CD4-positive, alpha-beta T cell (primary cell): ENCODE data around the gene IL31. TPM values are rescaled to one million over a fixed set of nuclear protein-coding genes. Genes with fewer than 3 reads are reported as not detected.

Source experiments
- ATAC-seq: fragments of 200-7000 bp; cut with Tn5 transposase; one replicate; pipeline ENCODE4 v1.10.0; 2022; ENCODE audit warnings: mild to moderate bottlenecking; ENCODE audit not compliant: poor library complexity
- CTCF ChIA-PET: fragments of 350-600 bp; sonication (Branson Sonifier 250); formaldehyde crosslinking; loops from one replicate; lab custom pipeline; 2021; ENCODE audit warnings: antibody characterized with exemption, inconsistent platforms; lab: Charles Lee
- POLR2A ChIA-PET: fragments of 350-600 bp; sonication (Branson Sonifier 250); formaldehyde crosslinking; loops from one replicate; lab custom pipeline; 2021; ENCODE audit warnings: antibody characterized with exemption, inconsistent platforms; lab: Charles Lee
- DNase-seq, 14 experiments: peaks; one replicate each; pipeline ENCODE4 v3.0.0-alpha.2; 2013 to 2020; ENCODE audit warnings: mixed read lengths in 2 of 14
- H3K27ac ChIP-seq, 2 donors: one replicate each; pipeline versions ENCODE4 v1.5.1 to v1.7.0; 2013; ENCODE audit warnings: low read length in 2 of 2, low read depth in 1 of 2, mild to moderate bottlenecking in 1 of 2
- H3K27me3 ChIP-seq, 2 experiments: 1 replicate in 1 of 2; 2 replicates in 1 of 2; pipeline versions ENCODE4 v1.6.1 to v1.7.0; 2013; ENCODE audit warnings: low read length in 2 of 2, control low read depth in 1 of 2, mild to moderate bottlenecking in 1 of 2, moderate library complexity in 1 of 2; ENCODE audit not compliant: insufficient read depth in 2 of 2, control insufficient read depth in 1 of 2
- H3K36me3 ChIP-seq: one replicate; pipeline ENCODE4 v1.6.1; 2013; ENCODE audit warnings: low read length, control low read depth; ENCODE audit not compliant: insufficient read depth
- H3K4me1 ChIP-seq: one replicate; pipeline ENCODE4 v1.6.1; 2013; ENCODE audit warnings: low read length, control low read depth; ENCODE audit not compliant: insufficient read depth
- H3K4me3 ChIP-seq: one replicate; pipeline ENCODE4 v1.5.1; 2013; ENCODE audit warnings: mild to moderate bottlenecking, low read length, moderate library complexity
- H3K9me3 ChIP-seq, 2 experiments: 1 replicate in 1 of 2; 2 replicates in 1 of 2; pipeline versions ENCODE4 v1.6.1 to v1.7.0; 2013; ENCODE audit warnings: low read length in 2 of 2, mild to moderate bottlenecking in 2 of 2, control low read depth in 1 of 2, moderate library complexity in 1 of 2; ENCODE audit not compliant: control insufficient read depth in 1 of 2, insufficient read depth in 1 of 2
- H3K27ac Mint-ChIP-seq: one replicate; pipeline ENCODE4 v1.8.0; 2020; ENCODE audit warnings: mixed read lengths
- H3K27me3 Mint-ChIP-seq: one replicate; pipeline ENCODE4 v1.8.0; 2021; ENCODE audit warnings: mixed read lengths
- H3K36me3 Mint-ChIP-seq: one replicate; pipeline ENCODE4 v1.8.0; 2021; ENCODE audit warnings: low read depth, mixed read lengths
- H3K4me1 Mint-ChIP-seq: one replicate; pipeline ENCODE4 v1.8.0; 2021; ENCODE audit warnings: low read depth, mixed read lengths
- H3K4me3 Mint-ChIP-seq: one replicate; pipeline ENCODE4 v1.8.0; 2020; ENCODE audit warnings: mild to moderate bottlenecking, mixed read lengths
- H3K9me3 Mint-ChIP-seq: one replicate; pipeline ENCODE4 v1.8.0; 2020; ENCODE audit warnings: mixed read lengths
- CTCF ChIP-seq: fragments of 200-600 bp; IDR thresholded peaks from one replicate; pipeline ENCODE4 v1.8.0; 2022; ENCODE audit warnings: antibody characterized with exemption, mild to moderate bottlenecking
- intact Hi-C, 2 experiments: fragments of 100-400 bp; cut with DNase I in 1 of 2; cut with micrococcal nuclease in 1 of 2; formaldehyde crosslinking; loops; one replicate each; pipeline versions ENCODE4 v1.15.1 to v1.9.0; 2023 to 2025; cut with DNase I, micrococcal nuclease
- total RNA-seq, 174 experiments: library from RNA in 2 of 174; stranded (reverse) in 2 of 174; gene quantifications; one replicate each; pipeline ENCODE4 v1.2.3 and lab custom pipeline; 2021 to 2026

IL31 gene
- total RNA-seq, 2 experiments from 2014 or later, result not detected

DNA sequence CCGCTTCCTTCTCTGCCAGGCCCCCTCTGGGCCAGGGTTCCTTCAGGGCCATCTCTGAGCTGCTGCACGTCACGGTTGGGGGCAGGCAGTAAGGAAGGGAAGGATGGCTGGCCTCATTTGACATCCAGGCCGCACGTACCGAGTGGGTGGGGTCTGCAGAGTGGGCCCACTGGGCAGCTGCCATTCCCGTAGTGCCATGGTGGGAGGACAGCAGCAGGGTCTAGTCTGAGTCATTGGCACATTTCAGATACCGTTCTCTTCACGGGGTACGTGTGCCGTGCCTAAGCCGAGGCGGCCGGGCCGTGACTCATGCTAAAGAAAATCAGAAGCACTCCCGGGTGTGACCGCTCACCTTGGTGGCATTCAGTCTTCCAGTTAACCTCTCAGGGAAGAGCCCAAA, 43.9 kb downstream of the IL31 start:
- Histone ChIP-seq H3K4me3 (no peak overlapping the region), H3K36me3 (peaks cover 70% of the 10 kb centered on the region), H3K27ac (no peak overlapping the region), H3K9me3 (no peaks in the 10 kb centered on the region), H3K4me1 (no peaks in the 10 kb centered on the region), H3K27me3 (no peaks in the 10 kb centered on the region)
- Mint-ChIP-seq H3K9me3 (no peaks in the 10 kb centered on the region), H3K4me1 (peaks cover 12% of the 10 kb centered on the region), H3K36me3 (peaks cover 85% of the 10 kb centered on the region), H3K27me3 (no peaks in the 10 kb centered on the region), H3K27ac (no peak overlapping the region), H3K4me3 (no peak overlapping the region)
- POLR2A ChIA-PET, result no interaction called here
- intact Hi-C loops, result loop anchor here (2.0 to 5.0 kb wide), 2 partner anchors 61 to 137 kb away; partner anchors contain the start of gene VPS33A (in 2 of the 2)
- DNase-seq (no peak), ATAC-seq (no peak)
- no peak for TF ChIP-seq CTCF
- CTCF ChIA-PET, result interaction anchor here (1.6 kb wide), 1 partner anchor 76 kb away, joined by 5 read pairs; no protein-coding TSS in a partner anchor

DNA sequence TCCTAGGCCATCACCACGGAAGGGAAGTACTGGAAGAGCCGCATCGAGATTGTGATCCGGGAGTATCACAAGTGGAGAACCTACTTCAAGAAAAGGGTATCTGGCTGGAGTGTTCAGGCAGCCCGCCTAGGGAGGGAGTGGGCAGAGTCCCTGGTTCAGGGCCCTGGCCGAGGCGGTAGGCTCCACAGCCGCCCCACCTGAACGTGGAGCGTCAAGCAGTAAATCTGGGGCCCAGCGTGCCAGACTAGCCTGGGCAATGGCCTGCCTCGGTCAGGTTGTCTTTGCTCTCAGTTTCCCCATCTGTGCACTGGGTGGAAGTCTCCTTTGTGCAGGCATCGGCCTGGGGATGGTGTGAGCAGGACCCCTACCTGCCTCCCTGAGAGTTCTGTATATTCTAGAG, 44.9 kb downstream of the IL31 start:
- intact Hi-C loops, result no loop called here
- Histone ChIP-seq H3K9me3 (no peaks in the 10 kb centered on the region), H3K4me1 (no peaks in the 10 kb centered on the region), H3K4me3 (no peak overlapping the region), H3K36me3 (peaks cover 66% of the 10 kb centered on the region), H3K27me3 (no peaks in the 10 kb centered on the region), H3K27ac (no peak overlapping the region)
- no peak for TF ChIP-seq CTCF
- CTCF ChIA-PET, result no interaction called here
- peaks cover 77% of the 10 kb centered on the region for H3K36me3 Mint-ChIP-seq
- no peak for DNase-seq
- H3K27ac Mint-ChIP-seq, result peak overlapping the region; percentile 20
- H3K4me1 Mint-ChIP-seq, result peaks cover 13% of the 10 kb centered on the region
- ATAC-seq, result no peak
- H3K4me3 Mint-ChIP-seq, result no peak overlapping the region
- H3K27me3 Mint-ChIP-seq, result no peaks in the 10 kb centered on the region
- no peaks in the 10 kb centered on the region for H3K9me3 Mint-ChIP-seq
- POLR2A ChIA-PET, result no interaction called here

DNA sequence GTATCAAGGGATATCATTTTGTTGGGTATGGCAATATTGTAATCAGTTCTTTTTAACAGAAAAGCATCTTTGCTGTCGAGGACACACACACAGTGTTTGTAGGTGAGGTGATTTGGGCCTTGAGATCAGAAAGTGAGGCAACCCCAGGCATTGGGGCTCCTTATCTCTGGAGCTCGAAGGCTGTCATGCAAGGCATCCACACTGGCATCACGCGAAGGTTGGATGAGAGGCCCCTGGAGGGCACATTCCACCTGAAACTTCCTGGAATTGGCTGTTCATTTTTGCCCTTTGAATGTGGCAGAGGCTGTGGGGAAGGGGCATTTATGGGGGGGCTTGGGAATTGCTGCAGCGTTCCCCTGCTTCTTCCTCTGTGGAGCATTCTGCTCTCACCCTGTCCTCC, 45.5 kb downstream of the IL31 start:
- intact Hi-C loops, result no loop called here
- H3K36me3 ChIP-seq, result peaks cover 63% of the 10 kb centered on the region
- H3K4me1 ChIP-seq, result peaks cover 4% of the 10 kb centered on the region
- DNase-seq (no peak), ATAC-seq (no peak)
- Mint-ChIP-seq H3K27ac (no peak overlapping the region), H3K4me1 (peaks cover 16% of the 10 kb centered on the region), H3K36me3 (peaks cover 71% of the 10 kb centered on the region), H3K27me3 (no peaks in the 10 kb centered on the region), H3K4me3 (no peak overlapping the region), H3K9me3 (no peaks in the 10 kb centered on the region)
- ChIA-PET POLR2A (no interaction called here), CTCF (no interaction called here)
- TF ChIP-seq CTCF, result no peak
- no peak overlapping the region for H3K4me3 ChIP-seq
- H3K9me3 ChIP-seq, result no peaks in the 10 kb centered on the region
- H3K27me3 ChIP-seq, result no peaks in the 10 kb centered on the region
- H3K27ac ChIP-seq, result no peak overlapping the region
